HG02981 (cell line): ENCODE measurements around the gene MAPKBP1.

Source experiments
- ATAC-seq: cut with Tn5 transposase; IDR thresholded peaks from one replicate; pipeline ENCODE4 v1.9.1; 2021; ENCODE audit warnings: mild to moderate bottlenecking, moderate library complexity; ENCODE audit not compliant: unreplicated experiment

Gene MAPKBP1

GRCh38 chr15:41866872-41867579, 92.7 kb downstream of the MAPKBP1 start:
- no peak for ATAC-seq

- no peak for ATAC-seq
Observed at GRCh38 chr15:41868321-41868720, 94.0 kb downstream of the MAPKBP1 start.

- no peak for ATAC-seq
Observed at GRCh38 chr15:41869770-41870688, 95.7 kb downstream of the MAPKBP1 start.

GRCh38 chr15:41870689-41871081, 96.4 kb downstream of the MAPKBP1 start:
- ATAC-seq = no peak

GRCh38 chr15:41871175-41871905, 97.1 kb downstream of the MAPKBP1 start:
- ATAC-seq = no peak

GRCh38 chr15:41872166-41872747, 98.0 kb downstream of the MAPKBP1 start:
- no peak for ATAC-seq

GRCh38 chr15:41873711-41874110, 99.4 kb downstream of the MAPKBP1 start:
- no peak for ATAC-seq

GRCh38 chr15:41874736-41875135, 100.5 kb downstream of the MAPKBP1 start:
- no peak for ATAC-seq

GRCh38 chr15:41876007-41876406, 101.7 kb downstream of the MAPKBP1 start:
- no peak for ATAC-seq

- ATAC-seq = no peak
Observed at GRCh38 chr15:41876689-41877088, 102.4 kb downstream of the MAPKBP1 start.
